GM18526 (cell line): Measurements from ENCODE around the gene ZNF407.

ENCODE experiments used
- POLR2A ChIP-seq: IDR thresholded peaks from 3 replicates; pipeline ENCODE4 v1.6.1; 2011; ENCODE audit not compliant: insufficient read length; ENCODE audit errors: extremely low read depth

ZNF407 gene

DNA sequence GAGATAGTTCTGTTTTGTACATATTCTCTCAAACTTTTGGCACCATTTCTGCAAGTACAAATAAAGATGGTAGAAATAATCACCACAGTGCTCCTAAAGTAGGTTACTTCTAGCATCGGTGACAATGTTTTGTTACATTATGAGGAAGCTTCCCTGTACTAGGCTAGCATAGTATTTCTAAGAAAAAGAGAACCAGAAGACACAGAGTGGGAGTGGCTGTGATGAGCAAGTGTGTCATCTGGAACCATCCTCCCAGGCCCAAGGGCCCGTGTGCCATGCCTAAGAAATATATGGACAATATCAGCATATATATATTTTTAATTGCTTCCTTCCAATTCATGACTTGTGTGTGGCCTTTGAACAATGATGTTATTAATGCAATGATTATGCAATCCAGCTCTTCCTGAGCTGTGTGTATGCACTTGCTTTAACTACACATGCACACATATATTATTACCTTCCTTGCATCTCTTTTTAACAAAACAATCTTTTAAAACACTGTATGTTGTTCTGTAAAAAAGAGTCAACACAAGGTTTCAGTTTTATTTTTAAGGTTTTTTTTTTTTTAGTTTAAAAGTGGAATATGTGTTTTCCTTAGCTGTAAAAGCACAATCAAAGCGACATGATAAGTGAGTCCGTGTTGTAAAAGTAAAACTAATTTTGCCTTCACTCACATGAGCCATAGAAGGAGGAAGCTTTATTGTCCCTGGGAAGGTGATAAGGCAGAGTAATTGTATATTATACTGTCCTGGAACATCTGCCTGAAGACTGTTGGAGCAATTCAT lies 303.9 kb downstream of the ZNF407 start:
- no peak for TF ChIP-seq POLR2A

DNA sequence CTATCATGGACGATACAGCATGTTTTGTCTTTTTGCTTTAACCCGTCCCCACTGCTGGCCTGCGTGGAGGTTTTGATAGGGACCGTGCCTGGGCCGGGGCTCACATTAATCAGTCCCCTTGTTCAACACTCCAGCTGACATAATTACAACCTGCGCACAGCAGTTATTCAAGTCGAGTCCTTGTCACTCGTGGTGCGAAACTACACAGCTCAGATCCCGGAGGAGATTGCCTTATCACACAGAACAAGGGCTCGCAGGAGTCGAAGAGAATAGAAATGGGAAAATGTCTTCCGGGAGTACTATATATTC lies 304.4 kb downstream of the ZNF407 start:
- no peak for TF ChIP-seq POLR2A

DNA sequence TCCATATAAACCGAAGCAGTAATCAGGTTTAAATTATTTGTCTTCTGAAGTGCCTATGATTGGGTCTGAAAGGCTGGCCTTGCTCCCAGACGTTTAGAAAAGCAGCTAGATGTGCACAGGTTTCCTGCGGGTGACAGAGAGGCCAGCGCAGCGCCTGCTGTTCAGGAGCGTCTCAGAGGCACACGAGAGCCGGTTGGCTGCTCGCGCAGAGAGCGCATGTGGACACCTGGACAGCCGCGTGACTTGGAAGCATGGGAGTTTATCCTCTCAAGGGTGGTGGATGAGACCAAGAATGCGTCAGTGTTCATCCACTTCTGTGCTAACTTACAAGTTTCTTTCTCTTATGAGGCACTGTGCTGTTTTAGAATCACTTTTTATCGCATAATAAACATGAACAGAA lies 307.6 kb downstream of the ZNF407 start:
- TF ChIP-seq POLR2A, result no peak

DNA sequence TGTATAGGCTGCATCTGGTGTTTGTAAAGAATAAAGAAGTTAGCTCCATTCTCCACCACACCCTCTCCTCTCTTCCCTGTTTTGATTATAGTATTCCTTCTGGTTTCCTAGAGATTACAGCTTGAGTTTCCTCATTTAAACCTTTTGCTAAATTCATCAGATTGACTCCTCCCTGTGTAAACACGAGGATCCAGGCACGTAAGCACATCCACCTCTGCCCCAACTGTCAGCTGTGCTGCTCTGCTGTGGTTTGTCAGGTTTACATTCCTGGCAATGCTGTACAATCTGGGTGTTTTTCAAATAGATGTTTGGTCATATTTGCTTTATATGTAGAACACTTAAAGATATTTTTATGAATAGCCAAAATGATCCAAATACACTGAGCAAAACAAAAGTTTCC lies 308.5 kb downstream of the ZNF407 start:
- no peak for TF ChIP-seq POLR2A

DNA sequence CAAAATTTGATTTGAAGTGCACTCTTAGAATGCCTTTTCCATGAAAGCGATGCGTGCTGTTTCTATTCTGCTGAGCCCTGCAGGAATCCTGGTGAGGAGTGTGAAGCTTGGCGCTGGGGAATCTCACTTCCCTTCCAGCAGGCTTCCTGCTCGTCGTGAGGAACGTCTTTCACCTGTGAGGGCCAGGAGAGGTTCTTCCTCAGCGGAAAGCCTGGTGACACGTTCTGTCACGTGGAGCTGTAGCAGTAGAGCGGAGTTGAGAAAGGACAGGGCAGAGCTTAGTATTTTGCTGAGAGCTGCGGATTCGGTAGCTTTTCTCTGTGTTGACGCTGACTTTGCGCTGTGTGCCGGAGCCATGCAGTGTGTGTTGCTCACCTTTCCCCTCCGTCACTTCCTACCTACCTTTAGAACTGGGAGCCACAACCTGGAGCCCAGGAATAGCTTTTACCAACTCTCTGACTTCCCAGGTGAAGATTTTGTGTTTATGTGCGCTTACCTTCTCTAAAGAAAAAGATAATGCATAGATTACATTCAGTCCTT lies 316.5 kb downstream of the ZNF407 start:
- TF ChIP-seq POLR2A, result no peak

DNA sequence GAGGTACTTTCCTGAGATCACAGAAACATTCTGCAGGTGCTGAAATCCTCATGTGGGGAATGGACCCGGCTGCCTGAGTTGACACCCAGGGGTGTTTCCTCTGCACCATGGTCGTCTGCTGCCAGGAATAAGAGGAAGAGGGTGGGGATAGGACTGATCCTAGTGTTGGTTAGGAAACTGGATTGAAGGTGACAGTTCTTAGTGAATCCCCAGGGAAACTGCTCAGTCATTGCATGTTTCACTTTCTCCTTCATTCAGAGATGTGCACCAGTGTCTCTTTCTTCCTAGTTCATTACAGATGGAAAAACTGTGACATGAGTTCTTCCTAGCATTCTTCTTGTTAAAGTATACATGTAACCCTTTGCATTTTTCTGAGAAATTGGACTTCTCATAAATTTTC lies 317.0 kb downstream of the ZNF407 start:
- no peak for TF ChIP-seq POLR2A

DNA sequence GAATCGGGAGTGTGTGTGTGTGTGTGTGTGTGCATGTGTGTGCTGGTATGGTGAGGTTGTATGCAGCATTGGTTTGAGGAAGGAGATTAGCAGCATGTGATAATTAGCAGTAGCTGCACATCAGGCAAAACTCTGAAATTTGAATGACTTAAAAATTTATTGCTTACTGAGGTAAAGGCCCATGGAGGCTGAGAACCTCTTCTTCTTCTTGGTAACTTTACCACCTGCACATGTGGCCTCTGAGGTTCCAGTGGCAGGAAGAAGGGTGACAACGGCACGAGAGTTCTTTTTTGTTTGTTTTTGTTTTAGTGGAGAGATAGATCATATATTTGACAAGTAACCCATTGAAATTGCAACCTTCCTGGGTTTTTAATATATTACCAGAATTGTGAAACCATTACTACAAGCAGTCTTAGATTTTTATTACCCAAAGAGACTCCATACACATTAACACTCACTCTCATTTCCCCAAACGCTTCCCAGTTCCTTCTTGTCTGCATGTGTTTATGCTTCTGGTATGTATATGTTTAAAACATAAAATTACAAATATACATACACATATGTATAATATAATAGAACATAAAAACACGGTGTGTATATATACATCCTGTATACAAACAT lies 319.2 kb downstream of the ZNF407 start:
- no peak for TF ChIP-seq POLR2A

DNA sequence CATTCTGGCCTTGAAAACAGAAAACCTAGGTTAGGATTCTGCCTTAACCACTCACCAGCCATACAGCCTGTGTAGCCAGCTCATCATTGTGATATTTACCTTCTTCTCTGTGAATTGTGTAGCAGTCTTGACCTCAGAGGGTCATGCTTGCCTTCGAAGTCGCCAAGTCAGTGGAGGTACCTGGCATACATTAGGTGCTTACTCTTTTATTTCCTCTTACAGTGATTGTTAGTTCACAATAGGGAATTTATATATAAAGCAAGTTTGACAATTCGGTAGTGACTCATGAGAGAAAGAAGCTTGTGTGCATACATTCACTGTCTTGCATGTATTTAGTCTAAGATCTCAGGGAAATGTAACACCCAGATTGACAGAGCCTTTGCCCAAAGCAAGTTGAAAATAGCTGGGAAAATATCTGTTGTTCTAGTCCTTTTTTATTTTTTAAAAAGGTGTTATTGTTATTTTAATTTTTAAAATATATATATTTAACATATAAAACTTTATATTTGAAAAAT lies 320.7 kb downstream of the ZNF407 start:
- TF ChIP-seq POLR2A, result no peak

DNA sequence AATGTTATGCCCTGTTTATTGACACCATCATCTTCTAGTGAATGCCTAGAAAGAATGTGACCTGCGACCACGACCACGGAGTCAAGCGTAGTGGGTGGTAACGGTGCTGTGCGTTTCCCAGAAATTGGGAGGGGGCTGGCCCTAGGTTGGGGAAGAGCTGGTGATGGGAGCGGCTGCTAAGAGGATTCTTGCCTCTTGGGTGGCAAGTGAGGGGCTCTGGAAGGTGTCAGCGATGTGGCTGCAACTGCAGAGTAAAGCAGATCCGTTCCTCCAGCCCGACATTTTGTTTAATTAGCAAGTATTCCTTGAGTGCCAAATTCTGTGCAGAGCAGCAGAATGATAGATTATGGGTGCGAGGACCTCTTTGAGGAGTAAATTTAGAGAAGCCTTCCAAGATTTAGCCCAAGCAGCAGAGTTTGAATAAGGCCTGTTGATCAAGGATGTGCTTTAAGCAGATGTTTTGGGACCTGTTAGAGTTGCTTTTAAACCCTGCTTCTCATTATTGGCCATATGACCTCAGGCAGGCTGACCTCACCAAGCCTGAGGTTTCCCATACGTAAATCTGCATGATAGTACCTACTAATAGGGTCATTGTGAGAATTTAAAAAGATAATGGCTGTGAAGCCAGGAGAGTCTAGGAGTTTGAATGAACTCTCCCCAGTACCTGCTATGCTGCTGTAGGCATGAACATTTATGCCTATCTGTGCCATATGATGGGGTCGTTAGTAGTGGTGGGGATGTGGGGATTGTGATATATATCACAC lies 323.6 kb downstream of the ZNF407 start:
- no peak for TF ChIP-seq POLR2A

DNA sequence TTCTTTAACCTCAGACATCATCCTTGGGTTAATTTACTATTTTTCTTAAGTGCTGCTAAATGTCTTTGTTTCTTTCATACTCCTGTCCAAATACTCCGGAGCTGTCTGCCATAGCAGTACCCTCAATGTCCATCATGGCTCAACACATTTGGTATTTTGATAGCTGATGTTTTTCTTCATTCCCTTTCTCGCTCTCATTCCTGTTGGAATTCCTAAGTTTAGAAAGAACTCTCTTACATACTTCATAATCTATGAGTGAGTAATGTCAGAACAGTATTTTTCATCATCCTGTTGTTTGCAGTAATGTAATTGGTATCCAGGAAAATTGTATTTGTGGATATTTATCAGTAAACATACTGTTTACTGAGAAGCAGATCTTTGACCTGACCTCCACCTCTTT lies 328.4 kb downstream of the ZNF407 start:
- TF ChIP-seq POLR2A, result no peak

DNA sequence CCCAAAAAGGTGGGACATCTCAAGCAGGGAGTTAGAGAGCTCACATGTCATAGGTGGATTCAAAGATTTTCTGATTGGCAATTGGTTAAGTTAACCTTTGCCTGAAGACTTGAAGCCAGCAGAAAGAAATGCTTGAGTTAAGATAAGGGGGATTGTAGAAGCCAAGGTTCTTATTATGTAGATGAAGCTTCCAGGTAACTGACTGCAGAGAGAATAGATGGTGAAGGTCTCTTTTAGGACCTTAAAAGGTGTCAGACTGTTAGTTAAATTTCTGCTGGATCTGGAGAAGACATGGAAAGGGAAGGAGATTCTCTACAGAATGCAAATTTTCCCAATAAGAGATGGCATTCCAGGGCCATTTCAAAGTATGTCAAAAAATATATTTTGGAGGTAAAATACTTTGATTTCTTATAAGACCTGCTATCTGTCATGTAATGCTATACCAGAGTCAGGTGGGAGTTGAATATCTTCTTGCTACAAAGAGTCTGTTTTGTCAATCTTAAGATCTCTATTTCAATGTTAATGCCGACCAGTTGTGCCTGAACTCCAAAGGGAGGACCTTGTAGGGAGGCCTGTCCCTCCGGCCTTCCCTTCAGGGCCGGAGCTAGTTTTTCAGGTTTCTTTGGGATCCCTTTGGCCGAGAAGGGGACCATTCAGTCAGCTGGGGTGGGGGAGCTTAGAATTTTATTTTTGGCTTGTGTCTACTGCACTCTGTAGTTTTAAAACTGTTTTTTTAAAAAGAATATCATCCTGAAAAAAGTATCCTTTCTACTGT lies 330.7 kb downstream of the ZNF407 start:
- no peak for TF ChIP-seq POLR2A

DNA sequence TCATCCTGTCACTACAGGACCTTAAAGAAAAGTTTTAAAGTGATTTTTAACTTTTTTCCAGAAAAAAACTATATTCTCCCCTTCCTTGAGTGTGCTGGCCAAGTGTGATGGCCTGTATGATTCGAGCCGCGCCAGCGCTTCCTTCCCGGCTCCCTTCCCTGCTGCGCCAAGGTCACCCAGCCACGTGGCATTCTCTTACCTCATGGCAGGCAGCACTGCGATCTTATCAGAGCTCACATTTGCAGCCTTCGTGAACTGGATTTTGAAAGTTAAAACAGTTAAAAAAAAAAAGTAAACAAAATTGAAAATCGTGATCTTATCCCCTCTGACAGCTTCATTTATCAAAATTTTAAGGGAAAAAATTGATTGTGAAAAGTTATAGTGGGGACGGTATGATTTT lies 331.4 kb downstream of the ZNF407 start:
- TF ChIP-seq POLR2A, result no peak

DNA sequence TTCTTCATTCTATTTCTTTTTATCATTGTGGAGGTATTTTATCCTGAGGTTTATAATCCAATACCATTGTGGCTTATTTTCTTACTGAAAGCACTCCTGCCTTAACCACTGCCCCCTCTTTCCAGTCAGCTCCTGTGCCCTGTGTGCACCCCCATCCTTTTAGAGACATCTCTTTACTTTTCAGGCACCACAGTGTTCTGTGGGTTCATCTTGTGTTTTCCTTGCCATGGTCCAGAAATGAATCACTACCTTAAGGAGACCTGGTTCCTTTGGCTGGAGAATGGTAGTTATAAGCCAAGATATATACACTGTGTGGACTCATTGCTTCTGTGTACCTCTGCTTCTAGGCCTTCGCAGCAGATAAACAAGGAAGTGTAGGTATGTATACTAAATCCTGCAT lies 332.9 kb downstream of the ZNF407 start:
- TF ChIP-seq POLR2A, result no peak

DNA sequence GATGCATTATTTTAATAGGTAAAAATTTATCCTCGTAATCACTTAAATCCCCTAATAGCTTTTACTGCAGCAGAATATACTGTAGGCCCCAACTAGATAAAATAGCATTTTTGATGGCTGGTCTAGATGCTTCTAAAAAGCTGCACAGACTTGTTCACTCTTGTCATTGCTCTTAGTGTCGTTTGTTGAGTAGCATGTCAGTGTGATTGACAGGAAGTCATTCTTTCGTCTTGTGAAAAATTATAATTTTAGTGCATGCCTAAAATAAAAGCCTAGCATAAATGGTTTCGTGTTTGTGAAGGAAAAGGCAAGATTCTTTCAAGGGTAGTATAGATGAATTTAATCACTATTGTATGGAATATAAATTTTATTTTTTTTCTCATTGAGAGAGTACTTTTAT lies 336.3 kb downstream of the ZNF407 start:
- TF ChIP-seq POLR2A, result no peak

DNA sequence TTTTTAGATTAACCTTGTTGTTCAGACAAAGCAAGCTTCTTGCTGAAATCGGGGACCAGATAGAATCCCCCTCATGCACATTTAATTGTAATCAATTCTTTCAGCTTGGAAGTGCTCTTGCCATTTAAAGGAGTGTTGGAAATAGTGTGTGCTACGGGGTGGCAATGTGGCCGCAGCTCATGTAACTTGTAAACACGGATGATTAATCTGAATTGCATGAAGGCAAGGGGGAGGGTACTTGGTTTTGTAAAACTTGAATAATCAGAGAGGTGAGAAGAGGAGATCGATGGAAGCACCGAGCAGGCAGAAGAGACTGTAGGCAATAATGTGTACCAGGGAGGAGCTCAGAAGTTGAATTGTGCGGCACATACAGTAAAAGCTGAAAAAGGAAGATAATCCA lies 337.8 kb downstream of the ZNF407 start:
- TF ChIP-seq POLR2A, result no peak
